Measurements from ENCODE around the gene THRAP3. TPM values are rescaled to one million over a fixed set of nuclear protein-coding genes. Genes with fewer than 3 reads are reported as not detected.

Gene THRAP3
- total and polyA plus RNA-seq, 2 of the 8 experiments (the other 6 are each of a cell fraction or from before 2014, with no cell fraction given) = 40.2 to 183 TPM

GRCh38 chr1:36306902-36307456 is 82.7 kb downstream of the THRAP3 start (continued):
- peak; percentile 27 for TF ChIP-seq TAF7 (optimal IDR thresholded peaks at IDR 0.05; ENCODE audit: borderline replicate concordance, low read depth, low read length)
- no peak for TF ChIP-seq TEAD4 (IDR thresholded peaks at IDR 0.05; ENCODE audit: low read depth, low read length)
- TF ChIP-seq SIN3A (conservative IDR thresholded peaks at IDR 0.05 in 1 of 2, IDR thresholded peaks at IDR 0.05 in 1 of 2; ENCODE audit: low read depth in 1 of 2, low read length in 2 of 2) = 0 out of 4 replicates have a peak, but pooled peaks of 1 of the 2 experiments have one; percentile 42
- peak; percentile 41 for TF ChIP-seq KDM4A (IDR thresholded peaks at IDR 0.05; ENCODE audit: low read depth, low read length, severe bottlenecking)

Measured in H1 (cell line).